ENCODE results near the gene CLPSL1. TPM values are rescaled to one million over a fixed set of nuclear protein-coding genes. Genes with fewer than 3 reads are reported as not detected.

Gene CLPSL1
- total RNA-seq, 1 experiment from 2014 or later: not detected

DNA sequence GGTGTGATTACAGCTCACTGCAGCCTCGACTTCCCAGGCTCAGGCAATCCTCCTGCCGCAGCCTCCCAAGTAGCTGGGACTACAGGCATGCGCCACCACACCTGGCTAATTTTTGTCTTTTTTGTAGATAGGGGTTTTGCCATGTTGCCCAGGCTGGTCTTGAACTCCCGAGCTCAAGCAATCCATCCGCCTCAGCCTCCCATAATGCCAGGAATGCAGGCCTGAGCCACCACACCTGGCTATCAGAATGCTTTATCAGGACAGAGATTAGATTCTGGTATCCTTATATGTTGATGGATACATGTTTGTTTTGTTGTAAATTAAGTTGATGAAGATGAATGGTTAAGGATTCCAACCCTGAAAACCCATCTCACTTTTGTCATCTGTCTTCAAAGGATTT, 48.5 kb downstream of the CLPSL1 start:
- Histone ChIP-seq H3K4me3 (no peak overlapping the region), H3K27ac (no peak overlapping the region), H3K4me1 (replicated peaks) (no peaks in the 10 kb centered on the region), H3K9me3 (replicated peaks) (no peaks in the 10 kb centered on the region), H3K27me3 (replicated peaks) (no peaks in the 10 kb centered on the region), H3K36me3 (peaks cover 9% of the 10 kb centered on the region)
- DNase-seq (ENCODE audit: low read depth in 1 of 2, low spot score in 2 of 2): no peak

DNA sequence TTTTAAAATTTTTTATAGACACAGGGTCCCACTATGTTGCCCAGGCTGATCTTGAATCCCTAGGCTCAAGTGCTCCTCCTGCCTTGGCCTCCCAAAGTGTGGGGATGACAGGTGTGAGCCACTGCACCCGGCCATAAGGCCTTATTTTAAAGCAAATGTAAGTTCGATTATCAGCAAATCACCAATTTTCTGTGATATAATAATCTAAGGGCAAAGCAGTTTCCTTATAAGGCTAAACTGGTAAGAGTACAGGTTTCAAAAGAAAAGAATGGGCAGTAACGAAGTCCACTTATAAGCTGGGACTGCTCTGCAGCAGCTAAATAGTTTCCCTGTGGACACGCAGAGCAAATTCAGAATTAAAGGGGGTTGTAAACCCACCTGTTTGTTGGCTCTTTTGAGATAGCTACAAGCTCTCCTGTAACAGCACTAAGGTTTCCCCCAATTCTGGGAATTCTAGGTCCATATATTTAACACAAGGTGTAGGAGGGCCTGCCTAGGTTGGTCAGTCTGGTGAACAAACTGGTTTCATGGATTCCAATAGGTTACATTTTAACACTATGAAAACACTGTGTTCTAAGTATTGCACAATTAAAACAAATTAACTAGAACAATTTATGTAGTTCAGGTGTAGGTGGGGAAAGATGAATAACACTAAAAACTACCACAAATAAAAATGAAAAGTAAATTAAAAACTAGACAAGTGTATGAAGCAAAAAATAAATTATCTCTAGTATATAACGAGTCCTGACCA, 50.6 kb downstream of the CLPSL1 start:
- Histone ChIP-seq H3K9me3 (replicated peaks) (no peaks in the 10 kb centered on the region), H3K4me3 (no peak overlapping the region), H3K36me3 (peaks cover 26% of the 10 kb centered on the region), H3K27ac (no peak overlapping the region), H3K4me1 (replicated peaks) (peaks cover 8% of the 10 kb centered on the region; the same call in 1 of the 2 replicates), H3K27me3 (replicated peaks) (no peaks in the 10 kb centered on the region)
- no peak for DNase-seq (ENCODE audit: low read depth in 1 of 2, low spot score in 2 of 2)

DNA sequence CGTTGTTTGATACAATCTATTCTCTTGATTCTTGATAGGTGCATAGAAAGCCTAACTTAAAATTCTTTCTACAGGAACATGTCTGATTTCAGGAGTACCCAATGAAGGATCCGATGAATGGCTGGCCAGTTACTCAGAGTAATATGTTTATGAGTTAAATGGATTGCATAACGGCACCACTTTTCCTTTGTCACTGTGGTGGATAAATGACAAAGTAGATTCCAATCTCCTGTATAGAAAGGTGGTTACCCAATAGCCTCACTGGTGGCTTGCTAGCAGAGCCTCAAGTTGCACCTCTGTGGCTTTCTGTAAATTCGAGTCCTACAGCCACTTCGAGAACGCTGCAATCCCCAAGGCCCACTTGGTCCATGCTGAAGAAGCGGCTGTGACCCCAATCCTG, 52.7 kb downstream of the CLPSL1 start:
- DNase-seq (ENCODE audit: low read depth in 1 of 2, low spot score in 2 of 2): no peak
- peaks cover 39% of the 10 kb centered on the region for H3K36me3 ChIP-seq
- H3K4me3 ChIP-seq: no peak overlapping the region
- no peaks in the 10 kb centered on the region for H3K27me3 ChIP-seq (replicated peaks)
- no peak overlapping the region for H3K27ac ChIP-seq
- peaks cover 8% of the 10 kb centered on the region; the same call in 1 of the 2 replicates for H3K4me1 ChIP-seq (replicated peaks)
- no peaks in the 10 kb centered on the region for H3K9me3 ChIP-seq (replicated peaks)

Other genes with a start within 250 kb of the CLPSL1 start
- 0.29 and 0.50 TPM in 2 replicates for gene FKBP5, start 92.1 kb upstream of the CLPSL1 start, total RNA-seq (2014; rRNA removed; shearing (Covaris generic))
- not detected in 2 replicates for gene ARMC12, start 44.0 kb upstream of the CLPSL1 start, total RNA-seq (2014; rRNA removed; shearing (Covaris generic))
- not detected in 2 replicates for gene CLPSL2, start 4.4 kb upstream of the CLPSL1 start, total RNA-seq (2014; rRNA removed; shearing (Covaris generic))
- not detected in 2 replicates for gene CLPS, start 16.3 kb downstream of the CLPSL1 start, total RNA-seq (2014; rRNA removed; shearing (Covaris generic))
- gene LHFPL5, start 24.3 kb downstream of the CLPSL1 start, total RNA-seq (2014; rRNA removed; shearing (Covaris generic)): not detected in 2 replicates
- 36.3 and 46.9 TPM in 2 replicates for gene SRPK1, start 140.1 kb downstream of the CLPSL1 start, total RNA-seq (2014; rRNA removed; shearing (Covaris generic))
- not detected in 2 replicates for gene SLC26A8, start 243.6 kb downstream of the CLPSL1 start, total RNA-seq (2014; rRNA removed; shearing (Covaris generic))
- 54.6 and 60.9 TPM in 2 replicates for gene MAPK14, start 246.8 kb downstream of the CLPSL1 start, total RNA-seq (2014; rRNA removed; shearing (Covaris generic))

Data from SJSA1 (cell line).